ENCODE results near the gene AKAP9.
"Not testable (repeated sequence)": the region's sequence is repeated elsewhere in the genome, so short reads cannot be mapped to it uniquely, and the experiment has no call there.

The AKAP9 gene

DNA sequence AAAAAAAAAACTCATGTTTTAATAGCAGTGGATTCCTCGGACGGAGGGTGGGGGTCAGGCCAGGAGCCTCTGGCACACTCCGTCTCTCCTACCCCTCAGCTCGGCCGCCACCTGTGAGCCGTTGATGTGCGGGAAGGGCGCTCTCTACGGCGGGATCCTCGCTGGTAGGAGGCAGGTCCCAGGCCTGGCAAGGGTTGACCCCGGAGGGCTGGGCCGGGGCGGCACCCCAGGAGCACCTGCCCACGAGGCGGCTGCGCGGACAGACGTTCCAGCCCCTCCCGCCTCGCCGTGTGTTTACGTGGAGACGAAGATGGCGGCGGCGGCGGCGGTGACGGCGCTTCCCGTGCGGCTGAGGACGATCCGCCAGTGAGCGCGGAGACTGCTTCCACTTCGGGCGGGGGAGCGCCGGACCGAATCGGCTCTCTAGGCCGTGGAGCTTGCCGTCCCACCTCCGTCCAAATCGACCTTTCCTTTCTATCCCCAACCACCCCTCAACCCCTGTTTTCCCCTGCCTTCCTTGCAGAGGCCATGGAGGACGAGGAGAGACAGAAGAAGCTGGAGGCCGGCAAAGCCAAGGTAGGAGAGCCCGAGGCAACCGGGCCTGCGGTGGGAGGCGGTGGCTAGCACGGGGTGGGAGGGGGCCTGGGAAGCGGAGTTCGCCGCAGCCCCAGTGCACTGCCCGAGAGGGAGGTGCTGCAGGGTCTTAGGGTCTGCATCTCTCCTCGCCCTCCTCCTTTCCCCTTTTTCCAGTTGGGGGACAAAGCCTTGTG, at the start of gene AKAP9:
TSS of gene AKAP9 (plus strand) at position 291 of the 770 bp plus-strand sequence. CDS start at position 529, 238 bp downstream.
- peak; percentile 83 to 84 for DNase-seq (ENCODE audit: extremely low read depth in 1 of 2, low read depth in 1 of 2)

DNA sequence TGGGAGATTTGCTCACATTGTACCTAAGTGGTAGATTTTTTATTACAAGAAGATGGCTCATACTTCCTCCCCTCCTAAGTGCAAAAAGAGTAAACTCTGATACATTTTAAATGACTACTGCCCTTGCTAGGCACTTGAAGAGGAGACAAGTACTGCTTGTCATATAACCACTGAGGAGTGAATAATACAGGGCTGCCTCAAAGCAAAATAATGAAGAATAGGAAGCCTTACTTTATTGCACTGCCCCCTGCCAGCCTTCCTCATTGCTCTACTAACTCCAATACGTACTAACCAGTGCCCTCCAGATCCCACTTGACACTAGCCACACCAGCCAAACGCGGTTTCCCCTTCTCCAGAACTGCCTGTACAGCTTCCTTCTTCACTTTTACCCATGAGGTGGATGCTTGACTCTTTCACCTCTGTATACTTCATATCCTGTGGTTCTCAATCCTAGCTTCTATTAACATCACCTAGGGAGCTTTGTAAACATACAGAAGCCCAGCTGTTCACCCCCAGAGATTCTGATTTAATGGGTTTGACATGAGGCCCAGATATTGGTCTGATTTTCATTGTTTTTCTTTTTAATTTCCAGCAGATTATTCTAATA, 48.5 kb upstream of the AKAP9 start:
- no peak for DNase-seq (ENCODE audit: extremely low read depth in 1 of 2, low read depth in 1 of 2)

DNA sequence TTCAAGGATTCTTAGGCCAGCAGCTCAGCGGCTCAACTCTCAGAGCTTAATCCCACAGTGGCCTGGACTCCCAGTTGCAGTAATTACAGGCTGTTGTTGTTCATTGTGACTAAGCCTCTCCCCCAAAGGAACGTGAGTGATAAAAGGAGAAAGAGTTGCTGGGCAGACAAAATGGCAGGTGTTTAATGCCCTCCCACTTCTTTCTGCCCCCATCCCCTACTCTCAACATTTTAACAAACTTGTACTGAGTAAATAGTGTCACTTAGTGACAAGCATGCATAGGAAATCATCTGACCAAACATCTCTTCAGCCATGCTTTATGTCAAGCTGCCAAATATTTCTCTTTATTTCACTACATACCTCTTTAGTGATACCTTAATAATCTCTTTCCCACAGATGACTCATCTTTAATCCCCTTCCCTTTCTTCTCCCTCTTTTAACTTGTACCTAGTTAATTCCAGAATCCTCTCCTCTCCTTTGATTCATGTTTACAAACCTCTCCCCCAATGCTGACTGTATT, 47.8 kb upstream of the AKAP9 start:
- no peak for DNase-seq (ENCODE audit: extremely low read depth in 1 of 2, low read depth in 1 of 2)

DNA sequence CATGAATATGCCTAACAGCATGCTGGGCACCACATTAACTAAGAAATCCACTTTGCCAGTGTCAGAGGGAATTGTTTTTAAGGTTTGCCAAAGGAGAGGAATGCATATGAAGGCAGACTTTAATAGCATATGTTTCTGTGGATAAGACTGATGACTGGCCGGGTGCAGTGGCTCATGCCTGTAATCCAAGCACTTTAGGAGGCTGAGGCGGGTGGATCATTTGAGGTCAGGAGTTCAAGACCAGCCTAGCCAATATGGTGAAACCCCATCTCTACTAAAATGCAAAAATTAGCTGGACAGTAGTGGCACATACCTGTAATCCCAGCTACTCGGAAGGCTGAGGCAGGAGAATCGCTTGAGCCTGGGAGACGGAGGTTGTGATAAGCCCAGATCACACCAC, 47.0 kb upstream of the AKAP9 start:
- DNase-seq (ENCODE audit: extremely low read depth in 1 of 2, low read depth in 1 of 2), result not testable (repeated sequence)

DNA sequence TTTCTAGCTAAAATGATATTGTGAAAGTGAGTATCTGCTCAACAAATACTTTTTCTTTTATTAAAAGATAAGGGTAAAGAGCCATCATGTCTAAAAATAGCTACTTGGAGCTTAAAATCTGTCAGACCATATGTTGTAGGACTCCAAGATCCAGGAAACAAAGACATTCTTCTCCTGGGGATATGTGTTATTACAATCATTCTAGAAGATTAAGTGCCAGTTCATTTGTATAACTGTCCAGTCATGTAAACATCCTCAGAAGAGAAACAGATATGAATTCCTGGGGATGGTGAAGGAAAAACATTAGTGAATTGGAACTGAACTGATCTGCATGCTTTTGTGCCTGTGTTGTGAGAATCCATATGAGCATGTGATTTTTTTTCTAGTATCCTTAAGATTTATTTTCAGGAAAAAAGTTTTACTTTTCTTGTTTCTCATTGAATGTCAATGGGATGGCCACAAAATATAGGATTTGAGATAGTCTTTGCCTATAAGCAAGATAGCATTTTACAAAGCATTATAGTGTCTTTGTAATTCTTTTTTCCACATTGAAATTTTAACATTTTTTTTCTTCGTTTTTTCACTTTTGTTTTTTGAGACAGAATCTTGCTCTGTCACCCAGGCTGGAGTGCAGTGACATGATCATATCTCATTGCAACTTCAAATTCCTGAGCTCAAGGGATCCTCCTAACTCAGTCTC, 45.7 kb upstream of the AKAP9 start:
- DNase-seq (ENCODE audit: extremely low read depth in 1 of 2, low read depth in 1 of 2), result no peak

DNA sequence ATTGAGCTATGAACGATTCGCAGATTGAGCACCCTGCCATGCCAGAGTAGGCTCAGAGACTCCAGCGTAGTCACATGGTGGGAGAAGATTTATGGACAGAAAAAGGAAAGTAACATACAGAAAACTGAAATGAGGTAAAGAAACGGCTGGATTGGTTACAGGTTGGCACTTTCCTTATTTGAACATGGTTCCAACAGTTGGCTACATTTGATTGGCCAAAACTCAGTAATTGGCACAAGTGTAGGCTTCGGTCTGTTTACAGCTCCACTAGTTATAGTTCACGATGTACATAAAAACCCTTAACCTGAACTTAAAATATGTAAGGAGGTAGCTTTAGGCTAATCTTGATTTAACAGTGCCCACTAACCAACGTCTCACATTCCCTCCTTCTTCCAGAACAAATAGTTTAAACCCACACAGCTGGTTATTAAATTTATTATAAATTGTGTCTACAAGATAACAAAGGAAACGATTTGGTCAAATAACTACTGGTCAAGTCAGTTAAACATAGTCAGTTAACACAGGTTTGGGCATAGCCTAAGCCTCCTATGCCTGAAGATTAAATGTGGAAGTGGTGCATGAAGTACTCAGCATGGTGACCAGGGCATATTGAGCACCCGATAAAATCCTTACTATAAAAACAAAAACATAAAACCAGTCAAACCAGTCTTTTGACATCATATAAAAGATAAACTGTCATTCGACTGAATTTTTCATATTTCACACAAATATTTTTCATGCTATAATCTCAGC, 42.2 kb upstream of the AKAP9 start:
- DNase-seq (ENCODE audit: extremely low read depth in 1 of 2, low read depth in 1 of 2), result no peak

DNA sequence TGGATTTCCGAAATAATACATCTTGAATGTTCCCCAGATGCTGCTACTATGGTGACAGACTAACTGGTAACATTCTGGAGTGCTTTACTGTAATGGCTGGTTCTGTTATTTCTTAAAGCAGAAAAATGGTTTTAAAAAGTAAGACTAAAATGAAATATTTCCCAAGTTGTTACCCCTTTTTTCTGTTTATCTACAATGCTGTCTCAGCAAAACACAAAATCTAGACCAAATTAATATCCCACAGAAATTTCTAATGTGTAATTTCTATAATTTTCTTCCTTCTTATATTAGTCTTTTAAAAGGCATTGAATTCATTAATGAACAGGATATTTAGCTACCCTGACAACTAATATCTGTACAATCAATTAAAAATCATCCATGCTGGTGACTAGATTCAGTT, 41.1 kb upstream of the AKAP9 start:
- no peak for DNase-seq (ENCODE audit: extremely low read depth in 1 of 2, low read depth in 1 of 2)

DNA sequence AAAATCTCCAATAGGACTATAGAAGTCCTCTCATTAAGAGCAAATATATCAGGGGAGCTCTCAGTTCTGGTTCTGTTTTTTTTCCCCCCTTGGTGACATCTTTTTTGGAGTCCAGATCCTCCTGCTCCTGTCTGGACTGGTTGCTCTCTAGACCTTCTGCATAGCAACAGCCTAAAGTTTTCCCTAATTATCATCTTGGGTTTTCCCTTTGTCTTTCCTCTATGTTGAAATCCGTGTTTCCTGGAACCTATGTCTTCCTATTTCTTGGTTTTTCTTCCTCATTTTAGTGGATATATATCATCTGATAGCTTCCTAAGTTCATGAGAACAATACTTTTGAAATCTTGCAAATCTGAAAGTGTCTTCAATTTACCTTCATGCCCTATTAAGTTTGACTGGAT, 30.5 kb upstream of the AKAP9 start:
- no peak for DNase-seq (ENCODE audit: extremely low read depth in 1 of 2, low read depth in 1 of 2)

DNA sequence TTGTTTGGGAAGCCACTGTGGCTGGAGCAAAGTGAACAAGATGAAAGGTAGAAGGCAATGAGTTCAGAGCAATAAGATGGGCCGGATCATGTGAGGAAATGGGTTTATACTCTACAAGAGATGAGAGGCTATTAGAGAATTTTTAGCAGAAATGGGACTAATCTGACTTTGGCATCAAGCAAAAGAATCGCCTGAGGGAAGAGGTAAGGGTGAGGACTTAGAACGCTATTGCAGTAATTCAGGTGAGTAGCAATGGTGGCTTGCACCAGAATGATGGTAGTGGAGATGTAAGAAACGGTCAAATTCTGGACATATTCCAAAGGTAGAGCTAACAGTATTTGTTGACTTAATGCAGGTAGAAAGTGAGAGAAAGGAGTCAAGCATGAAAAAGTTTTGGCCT, 29.5 kb upstream of the AKAP9 start:
- no peak for DNase-seq (ENCODE audit: extremely low read depth in 1 of 2, low read depth in 1 of 2)

DNA sequence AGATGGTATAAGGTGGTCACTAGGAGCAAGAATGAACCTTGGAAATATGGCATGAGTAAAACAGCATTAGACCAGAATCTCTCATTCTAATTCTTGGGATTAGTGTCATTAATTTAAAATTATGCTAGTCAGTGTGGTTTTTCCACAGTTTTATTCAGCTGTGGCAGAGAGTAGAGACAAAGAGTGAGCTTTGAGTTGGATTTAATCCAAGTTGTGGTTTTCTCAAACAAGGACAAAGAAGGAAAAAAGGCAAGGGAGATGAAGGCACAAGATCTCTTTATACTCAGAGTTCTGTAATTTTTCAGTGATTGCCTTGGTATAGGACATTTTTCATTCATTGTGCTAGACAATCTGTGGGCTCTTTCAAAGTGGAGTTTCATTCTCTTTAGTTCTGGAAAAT, 28.2 kb upstream of the AKAP9 start:
- no peak for DNase-seq (ENCODE audit: extremely low read depth in 1 of 2, low read depth in 1 of 2)

DNA sequence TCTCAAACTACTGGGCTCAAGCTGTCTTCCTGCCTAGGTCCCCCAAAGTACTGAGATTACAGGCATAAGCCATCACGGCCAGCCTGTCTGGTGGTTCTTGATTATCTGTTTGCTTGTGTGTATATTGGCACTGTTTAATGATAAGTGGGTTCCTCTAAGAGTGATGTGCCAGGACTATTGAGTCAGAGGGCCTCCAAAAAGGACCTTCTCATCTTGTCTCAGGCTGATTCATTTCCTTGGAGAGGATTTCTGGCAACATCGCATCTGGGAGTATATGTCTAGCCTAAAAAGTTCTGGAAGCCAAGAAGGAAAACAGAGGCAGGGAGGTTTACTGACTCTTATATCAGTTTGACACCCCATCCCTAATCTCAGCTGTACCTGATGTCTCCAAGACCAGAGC, 27.1 kb upstream of the AKAP9 start:
- no peak for DNase-seq (ENCODE audit: extremely low read depth in 1 of 2, low read depth in 1 of 2)

DNA sequence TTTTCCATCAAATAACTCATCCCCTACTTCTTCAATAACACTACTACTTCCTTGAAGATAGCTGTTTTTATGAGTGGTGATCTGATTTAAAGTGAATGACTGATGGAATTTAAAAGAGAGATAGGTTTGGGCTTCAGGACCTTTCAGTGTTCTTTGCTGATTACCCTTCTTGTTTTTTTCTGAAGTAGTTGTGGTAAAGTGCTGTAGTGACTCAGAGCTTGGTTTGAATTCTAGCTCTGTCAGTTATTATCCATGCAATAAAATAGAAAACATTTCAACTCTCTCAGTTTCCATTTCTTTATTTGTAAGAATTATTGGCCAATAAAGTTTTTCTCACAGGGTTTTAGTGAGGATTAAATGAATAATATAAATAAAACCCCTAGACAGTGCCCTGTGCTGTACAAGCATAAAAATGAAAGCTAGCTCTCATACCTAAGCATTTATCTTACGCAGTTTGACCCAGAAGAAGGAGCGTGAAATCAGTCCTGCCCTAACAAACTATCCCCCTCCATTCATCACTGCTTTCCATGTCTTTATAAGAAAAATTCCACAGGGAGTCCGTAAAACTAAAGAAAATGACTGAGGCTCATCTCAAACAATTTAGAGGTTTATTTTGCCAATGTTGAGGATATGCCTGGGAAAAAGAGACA, 25.1 kb upstream of the AKAP9 start:
- DNase-seq (ENCODE audit: extremely low read depth in 1 of 2, low read depth in 1 of 2), result no peak

DNA sequence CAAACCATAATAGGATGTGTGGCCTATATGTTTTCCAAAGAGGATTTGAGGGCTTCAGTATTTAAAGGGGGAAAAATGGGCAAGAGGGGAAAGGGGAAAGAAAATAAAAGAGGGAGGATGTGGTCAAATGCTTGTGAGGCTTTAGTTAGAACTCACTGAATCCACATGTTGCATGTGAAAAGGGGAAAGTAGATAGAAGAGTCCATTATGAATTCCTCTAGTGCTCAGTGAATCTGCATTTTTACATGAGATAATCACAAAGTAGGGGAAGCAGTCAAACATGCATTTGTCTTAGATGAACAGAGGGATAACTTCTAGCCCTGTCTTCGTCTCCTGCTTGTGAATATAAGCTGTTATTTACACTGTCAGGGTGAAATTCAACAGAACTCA, 24.6 kb upstream of the AKAP9 start:
- no peak for DNase-seq (ENCODE audit: extremely low read depth in 1 of 2, low read depth in 1 of 2)

DNA sequence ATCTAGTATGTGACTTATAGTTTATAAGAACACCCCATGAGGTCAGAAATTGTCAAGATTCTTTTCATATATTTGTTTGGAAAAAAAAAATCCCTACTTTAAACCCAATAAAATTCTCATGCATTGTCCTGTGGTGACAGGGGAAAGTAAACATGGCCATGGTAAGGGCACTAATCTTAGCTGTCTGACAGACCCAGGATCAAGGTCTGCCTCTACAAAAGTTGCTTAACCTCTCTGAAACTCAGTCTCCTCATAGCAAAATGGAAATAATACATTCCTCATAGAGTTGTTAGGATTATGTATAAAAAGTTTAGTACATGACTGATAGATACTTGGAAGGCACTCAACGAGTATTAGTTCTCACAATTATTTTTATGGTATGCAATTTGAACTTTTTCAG, 22.3 kb upstream of the AKAP9 start:
- no peak for DNase-seq (ENCODE audit: extremely low read depth in 1 of 2, low read depth in 1 of 2)

DNA sequence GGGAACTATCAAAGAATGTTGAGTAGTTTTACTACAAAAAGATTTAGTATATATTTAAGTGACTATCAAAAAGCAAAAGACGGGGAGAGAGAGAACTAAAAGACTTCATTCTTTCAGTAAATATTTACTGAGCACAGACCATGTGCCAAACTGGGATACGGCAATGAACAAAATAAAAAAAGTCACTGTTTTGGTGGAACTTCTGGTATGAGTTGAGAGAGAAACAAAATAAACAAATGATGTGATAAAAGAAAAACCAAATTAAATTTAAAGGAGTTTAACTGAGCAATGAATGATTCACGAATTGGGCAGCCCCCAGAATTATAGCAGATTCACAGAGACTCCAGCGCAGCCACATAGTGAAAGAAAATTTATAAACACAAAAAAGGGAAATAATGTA, 17.8 kb upstream of the AKAP9 start:
- no peak for DNase-seq (ENCODE audit: extremely low read depth in 1 of 2, low read depth in 1 of 2)

DNA sequence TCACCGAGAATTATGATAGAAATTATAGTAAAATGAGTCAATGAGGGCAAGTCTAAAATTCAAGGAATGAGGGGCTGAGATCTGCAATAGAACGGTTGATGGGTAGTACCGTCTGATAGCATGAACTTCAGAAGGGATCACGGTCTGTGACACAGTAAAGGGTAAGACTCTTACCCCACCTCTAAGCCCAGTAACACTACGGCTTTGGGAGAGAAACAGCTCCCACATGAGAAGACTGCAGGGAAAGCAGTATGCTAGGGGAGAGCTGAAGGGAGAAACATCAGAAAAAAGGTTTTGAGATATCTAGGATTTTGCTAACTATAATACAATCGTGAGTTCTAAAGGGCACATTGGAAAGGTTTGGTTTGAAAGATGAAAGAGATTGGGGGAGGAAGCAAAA, 12.8 kb upstream of the AKAP9 start:
- DNase-seq (ENCODE audit: extremely low read depth in 1 of 2, low read depth in 1 of 2), result no peak

DNA sequence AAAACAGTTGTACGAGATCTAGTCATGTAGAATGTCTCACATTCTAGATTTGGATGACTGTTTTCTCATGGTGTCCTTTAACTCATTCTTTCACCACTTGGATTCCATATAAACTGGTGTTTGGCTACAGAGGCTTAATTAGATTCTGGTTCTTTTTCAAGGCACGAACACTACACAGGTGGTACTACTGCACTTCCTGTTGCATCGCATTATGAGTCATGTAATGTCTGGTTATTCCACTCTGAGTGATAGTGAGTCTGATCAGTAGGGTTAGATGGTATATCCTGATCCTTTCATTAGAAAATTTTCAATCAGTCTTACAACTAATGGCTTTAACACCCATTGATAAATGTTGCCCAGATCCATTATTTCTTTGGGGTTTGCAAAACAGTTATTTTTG, 11.2 kb upstream of the AKAP9 start:
- no peak for DNase-seq (ENCODE audit: extremely low read depth in 1 of 2, low read depth in 1 of 2)

DNA sequence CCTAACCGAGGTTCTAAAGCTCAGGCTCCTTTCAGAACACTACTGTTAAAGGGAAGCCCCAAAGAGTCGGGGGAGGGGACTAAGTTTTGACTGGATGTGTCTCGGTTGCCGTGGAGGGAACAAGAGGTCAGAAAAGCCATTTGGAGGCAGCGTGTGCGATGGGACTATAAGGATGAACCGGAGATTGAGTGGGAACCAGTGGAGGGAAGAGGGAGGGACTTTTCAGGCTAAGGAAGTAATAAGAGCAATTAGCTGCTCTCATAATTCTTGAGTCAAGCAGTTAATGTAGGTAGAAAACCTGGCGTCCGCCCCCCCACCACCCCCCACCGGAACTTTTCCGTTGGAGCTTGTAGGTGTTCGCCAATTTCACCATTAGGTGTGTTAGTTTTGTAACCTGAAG, 491 bp upstream of the AKAP9 start:
- no peak for DNase-seq (ENCODE audit: extremely low read depth in 1 of 2, low read depth in 1 of 2)

DNA sequence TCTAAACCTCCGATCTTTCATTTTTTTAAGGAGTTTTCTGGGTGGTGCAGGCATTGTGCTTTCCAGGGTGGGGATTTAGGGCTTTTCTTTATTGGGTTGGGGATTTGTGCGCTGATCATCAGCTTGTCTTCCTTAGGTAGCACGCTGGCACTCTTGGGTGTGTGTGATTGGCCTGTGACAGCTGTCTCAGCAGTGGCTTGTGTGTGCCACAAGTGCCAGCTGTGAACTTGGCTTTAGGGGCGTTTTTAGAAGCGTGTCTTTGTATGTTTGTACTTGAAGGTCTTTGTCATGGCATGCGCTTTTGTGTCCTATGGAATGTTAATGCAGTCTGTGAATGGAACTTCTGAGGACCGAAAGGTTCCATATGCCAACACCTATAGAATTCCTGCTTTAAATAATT, 788 bp downstream of the AKAP9 start:
- DNase-seq (ENCODE audit: extremely low read depth in 1 of 2, low read depth in 1 of 2), result peak in 1 of 2 donors; percentile 11

DNA sequence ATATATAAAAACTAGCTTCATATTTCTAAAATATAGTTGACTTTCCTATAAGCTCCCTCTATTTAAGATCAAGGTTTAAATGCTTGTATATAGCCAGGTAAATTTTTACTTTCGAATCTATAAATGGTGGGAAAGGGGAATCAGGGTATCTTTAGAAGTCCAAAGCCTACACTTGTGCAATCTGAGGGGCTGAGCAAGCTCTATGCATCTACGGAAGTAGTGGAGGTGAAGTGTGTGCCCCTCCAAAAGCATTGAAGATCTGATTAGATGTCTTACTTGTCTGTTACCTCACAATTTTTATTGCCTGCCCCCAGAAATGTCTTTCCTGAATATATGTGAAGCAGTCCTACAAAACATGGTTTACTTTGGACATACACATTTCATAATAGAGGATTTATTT, 1.6 kb downstream of the AKAP9 start:
- DNase-seq (ENCODE audit: extremely low read depth in 1 of 2, low read depth in 1 of 2), result no peak

DNA sequence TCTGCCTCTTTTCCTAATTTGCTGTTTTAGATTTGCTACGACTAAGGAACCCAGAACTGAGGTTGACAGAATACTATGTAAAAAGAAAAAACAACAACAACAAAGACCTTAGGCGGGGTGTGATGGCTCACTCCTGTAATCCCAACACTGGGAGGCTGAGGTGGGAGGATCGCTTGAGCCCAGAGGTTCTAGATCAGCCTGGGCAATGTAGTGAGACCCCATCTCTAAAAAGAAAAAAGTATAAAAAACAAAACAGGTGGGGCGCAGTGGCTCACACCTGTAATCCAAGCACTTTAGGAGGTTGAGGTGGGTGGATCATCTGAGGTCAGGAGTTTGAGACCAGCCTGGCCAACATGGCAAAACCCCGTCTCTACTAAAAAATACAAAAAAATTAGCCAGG, 4.3 kb downstream of the AKAP9 start:
- not testable (repeated sequence) for DNase-seq (ENCODE audit: extremely low read depth in 1 of 2, low read depth in 1 of 2)

Measured in stimulated activated CD8-positive, alpha-beta memory T cell treated with anti-CD3 and anti-CD28 coated beads, Interleukin-7, amount 100 ng/mL, for 48 hours (primary cell).